Epithelial cell of prostate (primary cell): Measurements from ENCODE around the gene ARHGAP27.

Experiments
- DNase-seq: peaks from one replicate; pipeline ENCODE4 v3.0.0-alpha.2; 2011; ENCODE audit warnings: low read depth, low spot score
- H3K27ac ChIP-seq: fragments of 450-650 bp; 2 replicates; pipeline ENCODE4 v1.5.1; 2017; ENCODE audit warnings: mild to moderate bottlenecking

The ARHGAP27 gene

GRCh38 chr17:45411348-45412105, 21.1 kb downstream of the ARHGAP27 start:
- DNase-seq, result no peak
- H3K27ac ChIP-seq, result peak overlapping the region; percentile 68

GRCh38 chr17:45410144-45411091, 22.3 kb downstream of the ARHGAP27 start:
- DNase-seq, result no peak
- no peak overlapping the region for H3K27ac ChIP-seq

GRCh38 chr17:45409659-45410076, 23.0 kb downstream of the ARHGAP27 start:
- DNase-seq, result no peak
- no peak overlapping the region for H3K27ac ChIP-seq

- no peak for DNase-seq
- no peak overlapping the region for H3K27ac ChIP-seq
Measured at GRCh38 chr17:45408611-45409421, 23.9 kb downstream of the ARHGAP27 start.

GRCh38 chr17:45406107-45406506, 26.6 kb downstream of the ARHGAP27 start:
- DNase-seq, result no peak
- no peak overlapping the region for H3K27ac ChIP-seq

GRCh38 chr17:45405250-45406086, 27.2 kb downstream of the ARHGAP27 start:
- DNase-seq, result no peak
- no peak overlapping the region for H3K27ac ChIP-seq

- no peak for DNase-seq
- no peak overlapping the region for H3K27ac ChIP-seq
Measured at GRCh38 chr17:45404870-45405249, 27.8 kb downstream of the ARHGAP27 start.

GRCh38 chr17:45403906-45404490, 28.7 kb downstream of the ARHGAP27 start:
- H3K27ac ChIP-seq, result no peak overlapping the region
- DNase-seq, result no peak

- DNase-seq, result no peak
- H3K27ac ChIP-seq, result no peak overlapping the region
Measured at GRCh38 chr17:45402916-45403315, 29.8 kb downstream of the ARHGAP27 start.

- no peak for DNase-seq
Measured at GRCh38 chr17:45398800-45399199, 33.9 kb downstream of the ARHGAP27 start.

GRCh38 chr17:45397796-45398195, 34.9 kb downstream of the ARHGAP27 start:
- no peak overlapping the region for H3K27ac ChIP-seq
- no peak for DNase-seq

More at GRCh38 chr17:45398800-45399199, 33.9 kb downstream of the ARHGAP27 start:
- H3K27ac ChIP-seq, result no peak overlapping the region

GRCh38 chr17:45396496-45397205, 36.0 kb downstream of the ARHGAP27 start:
- no peak for DNase-seq
- no peak overlapping the region for H3K27ac ChIP-seq

GRCh38 chr17:45395569-45396415, 36.9 kb downstream of the ARHGAP27 start:
- no peak for DNase-seq
- H3K27ac ChIP-seq, result no peak overlapping the region

- no peak overlapping the region for H3K27ac ChIP-seq
- DNase-seq, result no peak
Measured at GRCh38 chr17:45394913-45395568, 37.6 kb downstream of the ARHGAP27 start.

GRCh38 chr17:45394564-45394912, 38.1 kb downstream of the ARHGAP27 start:
- H3K27ac ChIP-seq, result no peak overlapping the region
- DNase-seq, result no peak

- DNase-seq, result no peak
- H3K27ac ChIP-seq, result no peak overlapping the region
Measured at GRCh38 chr17:45394091-45394490, 38.6 kb downstream of the ARHGAP27 start.

GRCh38 chr17:45393411-45393810, 39.3 kb downstream of the ARHGAP27 start:
- no peak overlapping the region for H3K27ac ChIP-seq
- DNase-seq, result no peak
